ENCODE measurements around the gene ERCC8. TPM values are rescaled to one million over a fixed set of nuclear protein-coding genes. Genes with fewer than 3 reads are reported as not detected.
A peak's percentile ranks its signal among the peaks of the same experiment; 100 is the strongest.

Gene ERCC8
- total and polyA plus RNA-seq, 10 of the 15 experiments (the other 5 are each of a cell fraction or from before 2014, with no cell fraction given): 10.4 to 31.2 (median 16.4) TPM

DNA sequence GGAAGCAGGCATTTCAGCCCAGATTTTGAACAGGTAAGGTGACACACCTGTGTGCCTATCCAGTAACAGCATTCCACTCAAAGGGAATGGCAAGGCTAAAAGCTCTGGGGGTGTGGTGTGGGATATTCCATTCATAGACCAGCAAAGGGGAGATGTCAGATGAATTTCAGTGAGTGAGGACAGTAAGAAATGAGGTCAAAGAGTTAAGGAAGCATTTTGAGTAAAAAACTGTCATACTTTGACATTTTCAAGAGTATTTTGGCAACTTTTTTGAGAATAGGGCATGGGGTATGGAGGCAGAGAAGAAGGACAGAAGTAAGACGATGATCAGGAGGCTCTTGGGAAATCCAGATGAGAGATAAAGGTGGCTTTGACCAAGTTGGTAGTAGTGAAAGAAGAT is 98.6 kb downstream of the ERCC8 start:
- no peak overlapping the region for H2AFZ ChIP-seq (ENCODE audit: control insufficient read depth, low read depth, low read length)
- TF ChIP-seq ZNF622 (IDR thresholded peaks at IDR 0.05) (no peak), SMARCA5 (IDR thresholded peaks at IDR 0.05) (no peak), PML (IDR thresholded peaks at IDR 0.05; ENCODE audit: low read length) (no peak), PAX8 (IDR thresholded peaks at IDR 0.05) (no peak), NFIC (IDR thresholded peaks at IDR 0.05; ENCODE audit: low read depth, low read length) (no peak)
- SMC1A ChIA-PET (ENCODE audit: uncharacterized antibody, unreplicated experiment): no interaction called here
- no peaks in the 10 kb centered on the region for H3K79me2 ChIP-seq (ENCODE audit: control insufficient read depth, insufficient read depth, low read length)
- BruUV-seq (replicated peaks): no TSS peak
- WGBS (ENCODE audit: insufficient coverage, insufficient replicate concordance, low lambda C conversion rate, missing lambda C conversion rate): 44% methylated on average over 1 of the region's 1 CpG
- H3K36me3 ChIP-seq (ENCODE audit: control insufficient read depth in 2 of 2, insufficient read depth in 2 of 2, low read length in 1 of 2): no peaks in the 10 kb centered on the region
- peaks cover 0 to 8% of the 10 kb centered on the region in 2 experiments; a peak in 3 of 4 replicates for H3K27me3 ChIP-seq (replicated peaks in 1 of 2; ENCODE audit: control insufficient read depth in 2 of 2, insufficient read depth in 2 of 2, low read length in 1 of 2)
- in situ Hi-C loops (cut with MboI) (no loop called here), intact Hi-C loops (cut with micrococcal nuclease; ENCODE audit: unreplicated experiment) (no loop called here)
- H3K27ac ChIP-seq (ENCODE audit: control insufficient read depth, insufficient read depth): no peak overlapping the region
- FAIRE-seq (no peak), ATAC-seq (no peak), DNase-seq (ENCODE audit: low read depth, low spot score) (no peak)
- H3K4me1 ChIP-seq (ENCODE audit: control insufficient read depth, insufficient read depth, low read length): no peaks in the 10 kb centered on the region
- no peak overlapping the region for H3K4me3 ChIP-seq
- H3K9me3 ChIP-seq (replicated peaks; ENCODE audit: control insufficient read depth, insufficient read depth, low read length): no peaks in the 10 kb centered on the region
- CTCF ChIA-PET: interaction anchor here (1.3 kb wide), 1 partner anchor 9 kb away, joined by 4 read pairs; no protein-coding TSS in a partner anchor
- POLR2A ChIA-PET: no interaction called here
- RAD21 ChIA-PET (ENCODE audit: unreplicated experiment): no interaction called here
- no peak overlapping the region for H3K4me2 ChIP-seq (ENCODE audit: control insufficient read depth, insufficient read depth)
- no peaks in the 10 kb centered on the region for H4K20me1 ChIP-seq (ENCODE audit: control insufficient read depth, insufficient read depth)
- no peak overlapping the region for H3K9ac ChIP-seq (ENCODE audit: control insufficient read depth, insufficient read depth, low read length)

- Histone ChIP-seq H3K36me3 (ENCODE audit: control insufficient read depth in 2 of 2, insufficient read depth in 2 of 2, low read length in 1 of 2) (no peaks in the 10 kb centered on the region), H3K4me3 (peak within 1 kb of the TSS; percentile 94), H3K79me2 (ENCODE audit: control insufficient read depth, insufficient read depth, low read length) (no peaks in the 10 kb centered on the region), H3K9ac (ENCODE audit: control insufficient read depth, insufficient read depth, low read length) (peak within 1 kb of the TSS; percentile 56), H4K20me1 (ENCODE audit: control insufficient read depth, insufficient read depth) (no peaks in the 10 kb centered on the region), H2AFZ (ENCODE audit: control insufficient read depth, low read depth, low read length) (peak within 1 kb of the TSS; percentile 89), H3K27ac (ENCODE audit: control insufficient read depth, insufficient read depth) (no peak within 1 kb of the TSS), H3K4me2 (ENCODE audit: control insufficient read depth, insufficient read depth) (peak within 1 kb of the TSS; percentile 98), H3K9me3 (replicated peaks; ENCODE audit: control insufficient read depth, insufficient read depth, low read length) (no peaks in the 10 kb centered on the region), H3K27me3 (replicated peaks in 1 of 2; ENCODE audit: control insufficient read depth in 2 of 2, insufficient read depth in 2 of 2, low read length in 1 of 2) (peaks cover 0 to 8% of the 10 kb centered on the region in 2 experiments; a peak in 3 of 4 replicates), H3K4me1 (ENCODE audit: control insufficient read depth, insufficient read depth, low read length) (no peaks in the 10 kb centered on the region)
- in situ Hi-C loops (cut with MboI) (no loop called here), intact Hi-C loops (cut with micrococcal nuclease; ENCODE audit: unreplicated experiment) (loop anchor here (5.0 kb wide), 1 partner anchor 167 kb away; no protein-coding TSS in a partner anchor)
- no TSS peak for BruUV-seq (replicated peaks)
- POLR2A ChIA-PET: no interaction called here
- SMC1A ChIA-PET (ENCODE audit: uncharacterized antibody, unreplicated experiment): interaction anchor here (1.2 to 1.3 kb wide), 2 partner anchors 12 to 166 kb away, joined by 3 to 4 read pairs; no protein-coding TSS in a partner anchor
- no peak for FAIRE-seq
- RAD21 ChIA-PET (ENCODE audit: unreplicated experiment): interaction anchor here (0.7 kb wide), 1 partner anchor 17 kb away, joined by 3 read pairs; no protein-coding TSS in a partner anchor
- DNase-seq (ENCODE audit: low read depth, low spot score): no peak
- under 1% methylated on average over 50 of the region's 87 CpGs for WGBS (ENCODE audit: insufficient coverage, insufficient replicate concordance, low lambda C conversion rate, missing lambda C conversion rate)
- CTCF ChIA-PET: interaction anchor here (0.6 to 1.5 kb wide), 6 partner anchors 12 to 471 kb away, joined by 3 to 4 read pairs (median 3); no protein-coding TSS in a partner anchor
- ATAC-seq: peak; percentile 97
- 0 out of 3 replicates have a peak, but pooled peaks of 1 of the 2 experiments have one; percentile 22 for TF ChIP-seq EGR1 (IDR thresholded peaks at IDR 0.05; ENCODE audit: borderline replicate concordance in 1 of 2, low read depth in 2 of 2, low read length in 2 of 2)
- TF ChIP-seq BHLHE40 (IDR thresholded peaks at IDR 0.05; ENCODE audit: borderline replicate concordance in 1 of 2, low read depth in 2 of 2, low read length in 1 of 2): peak in 1 of 2 experiments; percentile 81; a peak in 2 of 4 replicates
- TF ChIP-seq CREB1 (IDR thresholded peaks at IDR 0.05; ENCODE audit: low read depth): peak; percentile 42; the same call in 1 of the 2 replicates
- TF ChIP-seq IKZF1 (conservative IDR thresholded peaks at IDR 0.05): peak; percentile 49
- peak; percentile 44; the same call in 1 of the 2 replicates for TF ChIP-seq SMARCA5 (IDR thresholded peaks at IDR 0.05)
- peak; percentile 66 for TF ChIP-seq POLR2A (IDR thresholded peaks at IDR 0.05; ENCODE audit: low read depth, low read length)
- peak; percentile 50; the same call in 1 of the 2 replicates for TF ChIP-seq TCF12 (IDR thresholded peaks at IDR 0.05; ENCODE audit: low read depth, low read length)
- peak; percentile 34; the same call in 1 of the 2 replicates for TF ChIP-seq SMC3 (IDR thresholded peaks at IDR 0.05; ENCODE audit: borderline replicate concordance, low read length)
- TF ChIP-seq, protein P1, sequence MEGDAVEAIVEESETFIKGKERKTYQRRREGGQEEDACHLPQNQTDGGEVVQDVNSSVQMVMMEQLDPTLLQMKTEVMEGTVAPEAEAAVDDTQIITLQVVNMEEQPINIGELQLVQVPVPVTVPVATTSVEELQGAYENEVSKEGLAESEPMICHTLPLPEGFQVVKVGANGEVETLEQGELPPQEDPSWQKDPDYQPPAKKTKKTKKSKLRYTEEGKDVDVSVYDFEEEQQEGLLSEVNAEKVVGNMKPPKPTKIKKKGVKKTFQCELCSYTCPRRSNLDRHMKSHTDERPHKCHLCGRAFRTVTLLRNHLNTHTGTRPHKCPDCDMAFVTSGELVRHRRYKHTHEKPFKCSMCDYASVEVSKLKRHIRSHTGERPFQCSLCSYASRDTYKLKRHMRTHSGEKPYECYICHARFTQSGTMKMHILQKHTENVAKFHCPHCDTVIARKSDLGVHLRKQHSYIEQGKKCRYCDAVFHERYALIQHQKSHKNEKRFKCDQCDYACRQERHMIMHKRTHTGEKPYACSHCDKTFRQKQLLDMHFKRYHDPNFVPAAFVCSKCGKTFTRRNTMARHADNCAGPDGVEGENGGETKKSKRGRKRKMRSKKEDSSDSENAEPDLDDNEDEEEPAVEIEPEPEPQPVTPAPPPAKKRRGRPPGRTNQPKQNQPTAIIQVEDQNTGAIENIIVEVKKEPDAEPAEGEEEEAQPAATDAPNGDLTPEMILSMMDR (IDR thresholded peaks at IDR 0.05 in 2 of 3, conservative IDR thresholded peaks at IDR 0.05 in 1 of 3; ENCODE audit: control insufficient read depth in 2 of 3, extremely low read depth in 1 of 3, insufficient read depth in 1 of 3, low read depth in 3 of 3, low read length in 3 of 3): peak; percentile 28 to 56 (median 46); a peak in 5 of 6 replicates
- no peak for TF ChIP-seq BMI1 (IDR thresholded peaks at IDR 0.05; ENCODE audit: borderline replicate concordance)
- TF ChIP-seq LARP7 (IDR thresholded peaks at IDR 0.05): peak; percentile 43; the same call in 1 of the 2 replicates
Measured at GRCh38 chr5:60843936-60844905, 100.6 kb downstream of the ERCC8 start, which contains the start of gene ELOVL7. Gene ELOVL7, minus strand, starts transcription at chr5:60844269. Its CDS starts 56,872 bp downstream, at chr5:60787397.
